Sigmoid colon (tissue), 7 donors: Measurements from ENCODE around the gene BNIPL. TPM values are rescaled to one million over a fixed set of nuclear protein-coding genes. Genes with fewer than 3 reads are reported as not detected.

Source experiments
- DNase-seq: peaks from one replicate; pipeline ENCODE4 v3.0.0-alpha.2; 2019
- H3K27ac ChIP-seq, 4 donors: fragments of 200-600 bp; sonication (generic); one replicate each; pipeline ENCODE4 v1.5.1; 2016 to 2019; ENCODE audit warnings: mild to moderate bottlenecking in 1 of 4
- H3K27me3 ChIP-seq, 3 donors: fragments of 200-600 bp; sonication (generic); one replicate each; pipeline ENCODE4 v1.5.1; 2019; ENCODE audit warnings: mild to moderate bottlenecking in 1 of 3
- H3K36me3 ChIP-seq, 4 donors: fragments of 200-600 bp; sonication (generic); one replicate each; pipeline ENCODE4 v1.5.1; 2016 to 2019
- H3K4me1 ChIP-seq, 4 donors: fragments of 200-600 bp; sonication (generic); one replicate each; pipeline ENCODE4 v1.5.1; 2017 to 2019
- H3K4me3 ChIP-seq, 4 donors: fragments of 200-600 bp; sonication (generic); one replicate each; pipeline ENCODE4 v1.5.1; 2017 to 2019; ENCODE audit warnings: mild to moderate bottlenecking in 2 of 4, moderate library complexity in 1 of 4
- H3K9me3 ChIP-seq, 4 donors: fragments of 200-600 bp in 3 of 4; sonication (generic) in 3 of 4; one replicate each; pipeline versions ENCODE4 v1.5.1 to v1.6.1; 2013 to 2019
- CTCF ChIP-seq, 4 experiments: fragments of 450-650 bp in 3 of 4; fragments of 200-600 bp in 1 of 4; IDR thresholded peaks; one replicate each; pipeline ENCODE4 v1.5.1; 2016 to 2019; ENCODE audit warnings: antibody characterized with exemption in 4 of 4, mild to moderate bottlenecking in 3 of 4, moderate library complexity in 2 of 4
- EP300 ChIP-seq, 4 donors: sonication (generic); formaldehyde crosslinking; IDR thresholded peaks; one replicate each; pipeline ENCODE4 v1.6.1; 2017; ENCODE audit warnings: antibody characterized with exemption in 4 of 4
- POLR2A ChIP-seq, 2 donors: fragments of 450-650 bp; IDR thresholded peaks; one replicate each; pipeline ENCODE4 v1.6.1; 2016; ENCODE audit warnings: antibody characterized with exemption in 2 of 2, mild to moderate bottlenecking in 2 of 2, moderate library complexity in 2 of 2
- POLR2AphosphoS5 ChIP-seq, 4 donors: sonication (generic); formaldehyde crosslinking; IDR thresholded peaks; one replicate each; pipeline ENCODE4 v1.6.1; 2017; ENCODE audit warnings: antibody characterized with exemption in 4 of 4
- WGBS, 2 donors: extraction: QIAGEN DNeasy Blood & Tissue Kit; methylation state at CpG; one replicate each; pipeline ENCODE4 v1.1.7; 2013; 5-methylcytosine and 5-hydroxymethylcytosine counted together
- intact Hi-C: fragments of 100-400 bp; cut with DNase I; formaldehyde crosslinking; loops from one replicate; pipeline ENCODE4 v1.15.1; 2023
- polyA plus RNA-seq, 3 donors: library from polyadenylated mRNA; stranded (reverse); fragments of 200-250 nt; gene quantifications; one replicate each; pipeline ENCODE4 v1.2.3, GENCODE V29; 2013
- total RNA-seq, 4 donors: library from RNA; depleted of rRNA; stranded (reverse); fragments of >200 nt; gene quantifications; one replicate each; pipeline ENCODE4 v1.1.0, GENCODE V29; 2016
- donor health status: healthy with polysubstance abuse.
- donor health status: Bipolar disorder and iron deficiency.
- donor health status: healthy.

The BNIPL gene
- total and polyA plus RNA-seq, 7 donors, result 0.28 to 0.47 (median 0.36) TPM; not detected in 4

- Histone ChIP-seq H3K27me3 (no peaks in the 10 kb centered on the region), H3K9me3 (no peaks in the 10 kb centered on the region), H3K4me3 (no peak overlapping the region), H3K4me1 (peaks cover 0 to 21% (median 14%) of the 10 kb centered on the region in 4 donors), H3K27ac (no peak overlapping the region), H3K36me3 (no peaks in the 10 kb centered on the region)
- intact Hi-C loops, result no loop called here
- DNase-seq, result peak; percentile 25
- WGBS, 2 donors, result 94% methylated on average over 4 of the region's 4 CpGs
- TF ChIP-seq CTCF (IDR thresholded peaks at IDR 0.05), result no peak
- TF ChIP-seq POLR2A (IDR thresholded peaks at IDR 0.05), result no peak
- TF ChIP-seq EP300 (IDR thresholded peaks at IDR 0.05), result no peak
- TF ChIP-seq POLR2AphosphoS5 (IDR thresholded peaks at IDR 0.05), result no peak
Measured at GRCh38 chr1:151067185-151067584, 30.8 kb downstream of the BNIPL start.

- peak overlapping the region; percentile 95 to 99 (median 97) for H3K27ac ChIP-seq
- WGBS, 2 donors, result 84 to 85% methylated on average over 5 of the region's 5 CpGs
- no peak for TF ChIP-seq POLR2A (IDR thresholded peaks at IDR 0.05)
- no peak for TF ChIP-seq EP300 (IDR thresholded peaks at IDR 0.05)
- TF ChIP-seq CTCF (IDR thresholded peaks at IDR 0.05), result no peak
- TF ChIP-seq POLR2AphosphoS5 (IDR thresholded peaks at IDR 0.05), result no peak
Measured at GRCh38 chr1:151069103-151069486, 32.7 kb downstream of the BNIPL start.

GRCh38 chr1:151070474-151071276 lies 34.3 kb downstream of the BNIPL start, which contains the start of gene GABPB2:
TSS of gene GABPB2 (plus strand) at chr1:151070761. CDS start at chr1:151088190, 17,429 bp downstream.
- peak within 1 kb of the TSS; percentile 62 to 83 (median 76) for H3K4me3 ChIP-seq
- TF ChIP-seq POLR2AphosphoS5 (IDR thresholded peaks at IDR 0.05) (peak; percentile 82 to 90 (median 84)), EP300 (IDR thresholded peaks at IDR 0.05) (peak in 2 of 4 donors; percentile 63 to 65), CTCF (IDR thresholded peaks at IDR 0.05) (peak; percentile 73 to 95 (median 84)), POLR2A (IDR thresholded peaks at IDR 0.05) (peak; percentile 46 to 75)
- WGBS, 2 donors, result 1% methylated on average over 50 of the region's 50 CpGs
- peak; percentile 97 for DNase-seq
- H3K36me3 ChIP-seq, result peaks cover 0 to 20% (median 0%) of the 10 kb centered on the region in 4 donors
- intact Hi-C loops, result loop anchor here (1.0 to 2.0 kb wide), 2 partner anchors 11 to 76 kb away; partner anchors contain the start of genes CDC42SE1 and SEMA6C
- peak within 1 kb of the TSS; percentile 95 to 99 (median 97) for H3K27ac ChIP-seq
- peaks cover 0 to 19% (median 15%) of the 10 kb centered on the region in 4 donors for H3K4me1 ChIP-seq
- H3K27me3 ChIP-seq, result no peaks in the 10 kb centered on the region
- no peaks in the 10 kb centered on the region for H3K9me3 ChIP-seq

More at GRCh38 chr1:151069103-151069486, 32.7 kb downstream of the BNIPL start:
- intact Hi-C loops, result no loop called here
- no peaks in the 10 kb centered on the region for H3K9me3 ChIP-seq
- H3K4me3 ChIP-seq, result no peak overlapping the region
- H3K27me3 ChIP-seq, result no peaks in the 10 kb centered on the region
- no peak for DNase-seq
- H3K36me3 ChIP-seq, result peaks cover 0 to 9% (median 0%) of the 10 kb centered on the region in 4 donors
- peaks cover 0 to 19% (median 15%) of the 10 kb centered on the region in 4 donors for H3K4me1 ChIP-seq

GRCh38 chr1:151072224-151072623 lies 35.8 kb downstream of the BNIPL start:
- no peaks in the 10 kb centered on the region for H3K9me3 ChIP-seq
- peaks cover 0 to 19% (median 15%) of the 10 kb centered on the region in 4 donors for H3K4me1 ChIP-seq
- intact Hi-C loops, result no loop called here
- H3K27ac ChIP-seq, result peak overlapping the region; percentile 95 to 99 (median 97)
- 74 to 88% methylated on average over 13 of the region's 13 CpGs for WGBS, 2 donors
- H3K4me3 ChIP-seq, result no peak overlapping the region
- no peak for DNase-seq
- H3K36me3 ChIP-seq, result peaks cover 0 to 23% (median 0%) of the 10 kb centered on the region in 4 donors
- no peak for TF ChIP-seq CTCF (IDR thresholded peaks at IDR 0.05)
- no peak for TF ChIP-seq POLR2AphosphoS5 (IDR thresholded peaks at IDR 0.05)
- no peak for TF ChIP-seq POLR2A (IDR thresholded peaks at IDR 0.05)
- TF ChIP-seq EP300 (IDR thresholded peaks at IDR 0.05), result no peak
- no peaks in the 10 kb centered on the region for H3K27me3 ChIP-seq
